Measurements from ENCODE around the gene STMN1. TPM values are rescaled to one million over a fixed set of nuclear protein-coding genes. Genes with fewer than 3 reads are reported as not detected.

Gene STMN1
- polyA plus RNA-seq, 1 donor from 2014 or later: 1,950 TPM

- no peaks in the 10 kb centered on the region for H3F3A ChIP-seq (ENCODE audit: insufficient read depth, low read length, poor library complexity, severe bottlenecking)
- no peak overlapping the region for H3K4me2 ChIP-seq (ENCODE audit: low read length)
- no peaks in the 10 kb centered on the region for H3K79me2 ChIP-seq (replicated peaks; ENCODE audit: insufficient read depth, low read length)
- no peaks in the 10 kb centered on the region for H3K36me3 ChIP-seq (ENCODE audit: insufficient read depth, low read length)
- peak overlapping the region; percentile 61 for H3K9ac ChIP-seq (ENCODE audit: low read length)
- no peak overlapping the region for H3K27ac ChIP-seq (ENCODE audit: low read length)
- H4K20me1 ChIP-seq (ENCODE audit: insufficient read depth): no peaks in the 10 kb centered on the region
- H3K9me3 ChIP-seq (ENCODE audit: low read length): no peaks in the 10 kb centered on the region
- TF ChIP-seq TAF1 (IDR thresholded peaks at IDR 0.05; ENCODE audit: low read depth) (no peak), SMC3 (conservative IDR thresholded peaks at IDR 0.05; ENCODE audit: poor library complexity) (no peak), EZH2 (IDR thresholded peaks at IDR 0.05; ENCODE audit: borderline replicate concordance, insufficient read depth, low read length, poor library complexity, severe bottlenecking) (no peak), CTCF (IDR thresholded peaks at IDR 0.05; ENCODE audit: poor library complexity, severe bottlenecking) (no peak), POLR2AphosphoS5 (IDR thresholded peaks at IDR 0.05) (no peak), REST (IDR thresholded peaks at IDR 0.05; ENCODE audit: borderline replicate concordance) (no peak), MXI1 (conservative IDR thresholded peaks at IDR 0.05; ENCODE audit: poor library complexity, severe bottlenecking) (no peak), EP300 (conservative IDR thresholded peaks at IDR 0.05; ENCODE audit: poor library complexity, severe bottlenecking) (no peak), RAD21 (conservative IDR thresholded peaks at IDR 0.05) (no peak)
- peaks cover 21% of the 10 kb centered on the region for H3K27me3 ChIP-seq (ENCODE audit: insufficient read depth, low read depth, low read length)
- peak overlapping the region; percentile 64 for H3K4me3 ChIP-seq (ENCODE audit: low read length)
- H3K9me2 ChIP-seq (ENCODE audit: insufficient read depth, low read length): no peaks in the 10 kb centered on the region
- H2AFZ ChIP-seq (ENCODE audit: low read depth, low read length): no peak overlapping the region
These were observed 30.1 kb downstream of the STMN1 start for GRCh38 chr1:25875856-25876692.

- TF ChIP-seq POLR2AphosphoS5 (IDR thresholded peaks at IDR 0.05) (no peak), MXI1 (conservative IDR thresholded peaks at IDR 0.05; ENCODE audit: poor library complexity, severe bottlenecking) (peak; percentile 46), EP300 (conservative IDR thresholded peaks at IDR 0.05; ENCODE audit: poor library complexity, severe bottlenecking) (peak; percentile 19), EZH2 (IDR thresholded peaks at IDR 0.05; ENCODE audit: borderline replicate concordance, insufficient read depth, low read length, poor library complexity, severe bottlenecking) (no peak), REST (IDR thresholded peaks at IDR 0.05; ENCODE audit: borderline replicate concordance) (no peak), CTCF (IDR thresholded peaks at IDR 0.05; ENCODE audit: poor library complexity, severe bottlenecking) (no peak), RAD21 (conservative IDR thresholded peaks at IDR 0.05) (no peak), TAF1 (IDR thresholded peaks at IDR 0.05; ENCODE audit: low read depth) (peak; percentile 24), SMC3 (conservative IDR thresholded peaks at IDR 0.05; ENCODE audit: poor library complexity) (peak; percentile 11)
- Histone ChIP-seq H3K27me3 (ENCODE audit: insufficient read depth, low read depth, low read length) (peaks cover 21% of the 10 kb centered on the region), H3K4me3 (ENCODE audit: low read length) (peak within 1 kb of the TSS; percentile 64), H2AFZ (ENCODE audit: low read depth, low read length) (no peak within 1 kb of the TSS), H3K9ac (ENCODE audit: low read length) (peak within 1 kb of the TSS; percentile 61), H3K27ac (ENCODE audit: low read length) (no peak within 1 kb of the TSS), H3F3A (ENCODE audit: insufficient read depth, low read length, poor library complexity, severe bottlenecking) (no peaks in the 10 kb centered on the region), H3K9me3 (ENCODE audit: low read length) (no peaks in the 10 kb centered on the region), H3K79me2 (replicated peaks; ENCODE audit: insufficient read depth, low read length) (no peaks in the 10 kb centered on the region), H3K9me2 (ENCODE audit: insufficient read depth, low read length) (no peaks in the 10 kb centered on the region), H3K4me2 (ENCODE audit: low read length) (no peak within 1 kb of the TSS), H3K36me3 (ENCODE audit: insufficient read depth, low read length) (no peaks in the 10 kb centered on the region), H4K20me1 (ENCODE audit: insufficient read depth) (no peaks in the 10 kb centered on the region)
These were observed 30.9 kb downstream of the STMN1 start, which contains the start of gene PAQR7 for GRCh38 chr1:25875154-25875855. Gene PAQR7 (minus strand): TSS chr1:25875708. CDS start chr1:25863839, 11,869 bp downstream.
